ENCODE data around the gene TM2D3. TPM values are rescaled to one million over a fixed set of nuclear protein-coding genes. Genes with fewer than 3 reads are reported as not detected.

Gene TM2D3
- total and polyA plus RNA-seq, 10 of the 15 experiments (the other 5 are each of a cell fraction or from before 2014, with no cell fraction given), result 28.3 to 84.5 (median 45.0) TPM

- no TSS peak for BruUV-seq (replicated peaks)
- Histone ChIP-seq H3K79me2 (ENCODE audit: control insufficient read depth, insufficient read depth, low read length) (no peaks in the 10 kb centered on the region), H3K27ac (ENCODE audit: control insufficient read depth, insufficient read depth) (no peak overlapping the region), H3K36me3 (ENCODE audit: control insufficient read depth in 2 of 2, insufficient read depth in 2 of 2, low read length in 1 of 2) (0 out of 4 replicates have a peak, but pooled peaks cover 0 to 2% of the 10 kb centered on the region in 2 experiments), H3K9me3 (replicated peaks; ENCODE audit: control insufficient read depth, insufficient read depth, low read length) (no peaks in the 10 kb centered on the region), H3K4me3 (no peak overlapping the region), H3K4me2 (ENCODE audit: control insufficient read depth, insufficient read depth) (no peak overlapping the region), H3K4me1 (ENCODE audit: control insufficient read depth, insufficient read depth, low read length) (peaks cover 3% of the 10 kb centered on the region; the same call in 1 of the 2 replicates), H2AFZ (ENCODE audit: control insufficient read depth, low read depth, low read length) (no peak overlapping the region; the same call in 1 of the 2 replicates), H4K20me1 (ENCODE audit: control insufficient read depth, insufficient read depth) (no peaks in the 10 kb centered on the region), H3K9ac (ENCODE audit: control insufficient read depth, insufficient read depth, low read length) (no peak overlapping the region), H3K27me3 (replicated peaks in 1 of 2; ENCODE audit: control insufficient read depth in 2 of 2, insufficient read depth in 2 of 2, low read length in 1 of 2) (no peaks in the 10 kb centered on the region)
- ChIA-PET CTCF (interaction anchor here (1.7 to 6.7 kb wide), 2 partner anchors 10 to 17 kb away, joined by 5 to 57 read pairs; no protein-coding TSS in a partner anchor), POLR2A (no interaction called here), RAD21 (ENCODE audit: unreplicated experiment) (no interaction called here), SMC1A (ENCODE audit: uncharacterized antibody, unreplicated experiment) (interaction anchor here (0.7 to 2.4 kb wide), 2 partner anchors 10 kb away, joined by 5 to 7 read pairs; no protein-coding TSS in a partner anchor)
- no peak for FAIRE-seq
- 76% methylated on average over 9 of the region's 9 CpGs for WGBS (ENCODE audit: insufficient coverage, insufficient replicate concordance, low lambda C conversion rate, missing lambda C conversion rate)
- TF ChIP-seq ZBTB4 (CRISPR knock-in tag; IDR thresholded peaks at IDR 0.05) (no peak), JUND (IDR thresholded peaks at IDR 0.05; ENCODE audit: low read depth, low read length) (no peak), MLLT1 (IDR thresholded peaks at IDR 0.05) (no peak), BCL11A (IDR thresholded peaks at IDR 0.05; ENCODE audit: low read depth, low read length) (no peak), ATF3 (IDR thresholded peaks at IDR 0.05; ENCODE audit: borderline replicate concordance, extremely low read depth, low read depth, low read length) (no peak), BRCA1 (IDR thresholded peaks at IDR 0.05; ENCODE audit: low read depth, low read length) (no peak), JUNB (IDR thresholded peaks at IDR 0.05) (no peak), IRF5 (IDR thresholded peaks at IDR 0.05; ENCODE audit: borderline replicate concordance) (no peak), ZSCAN29 (IDR thresholded peaks at IDR 0.05) (no peak), CBX3 (IDR thresholded peaks at IDR 0.05; ENCODE audit: borderline replicate concordance, low read depth) (no peak), CBX5 (IDR thresholded peaks at IDR 0.05; ENCODE audit: low read depth) (no peak), IRF4 (IDR thresholded peaks at IDR 0.05; ENCODE audit: low read depth, low read length) (no peak), ZNF384 (IDR thresholded peaks at IDR 0.05; ENCODE audit: borderline replicate concordance, low read depth, low read length) (no peak)
- no peak for ATAC-seq
- intact Hi-C loops (cut with micrococcal nuclease; ENCODE audit: unreplicated experiment) (no loop called here), in situ Hi-C loops (cut with MboI) (no loop called here)
- no peak for DNase-seq (ENCODE audit: low read depth, low spot score)
Measured at GRCh38 chr15:101657968-101658784, 6.0 kb upstream of the TM2D3 start.
